Activated CD4-positive, alpha-beta memory T cell treated with anti-CD3 and anti-CD28 coated beads for 36 hours (primary cell): ENCODE data around the gene RIIAD1. TPM values are rescaled to one million over a fixed set of nuclear protein-coding genes. Genes with fewer than 3 reads are reported as not detected.

Experiments
- CTCF ChIA-PET: fragments of 350-600 bp; sonication (Branson Sonifier 250); formaldehyde crosslinking; loops from one replicate; lab custom pipeline; 2021; ENCODE audit warnings: antibody characterized with exemption, inconsistent platforms; lab: Charles Lee
- POLR2A ChIA-PET: fragments of 350-600 bp; sonication (Branson Sonifier 250); formaldehyde crosslinking; loops from one replicate; lab custom pipeline; 2021; ENCODE audit warnings: antibody characterized with exemption; lab: Charles Lee
- DNase-seq: peaks from one replicate; pipeline ENCODE4 v3.0.0-alpha.2; 2020
- H3K27ac Mint-ChIP-seq: one replicate; pipeline ENCODE4 v1.8.0; 2021; ENCODE audit warnings: mixed read lengths
- H3K27me3 Mint-ChIP-seq: one replicate; pipeline ENCODE4 v1.8.0; 2021; ENCODE audit warnings: mixed read lengths
- H3K36me3 Mint-ChIP-seq: one replicate; pipeline ENCODE4 v1.8.0; 2021; ENCODE audit warnings: mixed read lengths
- H3K4me1 Mint-ChIP-seq: one replicate; pipeline ENCODE4 v1.8.0; 2021; ENCODE audit warnings: low read depth, mixed read lengths
- H3K4me3 Mint-ChIP-seq: one replicate; pipeline ENCODE4 v1.8.0; 2021; ENCODE audit warnings: mild to moderate bottlenecking, mixed read lengths
- H3K9me3 Mint-ChIP-seq: one replicate; pipeline ENCODE4 v1.8.0; 2021; ENCODE audit warnings: mixed read lengths
- intact Hi-C: fragments of 100-400 bp; cut with micrococcal nuclease; formaldehyde crosslinking; loops from one replicate; pipeline ENCODE4 v1.15.1; 2023
- total RNA-seq, 2 experiments: library from RNA; stranded (reverse); gene quantifications; one replicate each; pipeline ENCODE4 v1.2.3, GENCODE V29; 2021

The RIIAD1 gene
- total RNA-seq, 2 experiments from 2014 or later: not detected

DNA sequence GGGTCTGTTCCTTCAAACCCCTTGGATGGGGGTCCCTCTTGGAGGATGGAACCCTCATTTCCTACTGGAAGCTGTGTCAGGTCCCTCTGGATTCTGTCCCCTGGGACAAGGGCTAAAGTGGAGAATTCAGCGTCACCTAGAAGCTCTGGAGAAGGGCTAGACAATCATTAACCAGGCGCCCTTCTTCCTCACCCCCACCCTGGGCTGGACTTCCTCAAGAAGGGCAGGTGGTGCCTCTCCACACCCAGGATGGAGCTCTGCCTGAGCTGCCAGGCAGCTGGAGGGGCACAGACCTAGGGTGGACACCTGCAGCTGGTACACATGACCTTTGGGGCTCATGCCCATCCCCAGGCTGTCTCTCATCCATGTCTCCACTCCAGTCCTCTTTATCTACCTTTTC is 8.3 kb upstream of the RIIAD1 start:
- Mint-ChIP-seq H3K27ac (no peak overlapping the region), H3K4me3 (no peak overlapping the region), H3K36me3 (no peaks in the 10 kb centered on the region), H3K9me3 (no peaks in the 10 kb centered on the region), H3K4me1 (peaks cover 10% of the 10 kb centered on the region), H3K27me3 (peaks cover 35% of the 10 kb centered on the region)
- intact Hi-C loops: no loop called here
- ChIA-PET CTCF (interaction anchor here (1.3 kb wide), 1 partner anchor 119 kb away, joined by 4 read pairs; no protein-coding TSS in a partner anchor), POLR2A (no interaction called here)
- DNase-seq: no peak

DNA sequence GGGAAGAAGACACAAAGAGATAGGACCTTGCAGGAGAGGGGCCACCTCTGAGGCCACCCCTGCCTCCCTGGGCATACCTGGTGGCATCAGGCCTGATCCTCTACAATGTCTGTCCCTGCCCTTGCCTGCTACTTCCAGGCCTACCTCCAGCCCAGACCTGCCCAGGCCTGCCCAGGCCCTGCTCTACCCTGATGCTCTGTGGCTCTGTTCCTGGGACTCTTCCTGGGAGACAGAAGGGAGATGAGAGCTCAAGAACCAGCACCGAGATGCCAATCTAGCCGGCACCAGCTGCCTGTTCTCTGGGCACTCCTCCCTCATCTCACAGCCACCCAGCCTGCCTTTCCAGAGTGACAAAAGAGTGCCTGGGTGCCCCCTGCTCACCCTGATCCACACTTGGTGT is 7.4 kb upstream of the RIIAD1 start:
- Mint-ChIP-seq H3K9me3 (no peaks in the 10 kb centered on the region), H3K4me3 (no peak overlapping the region), H3K27me3 (peaks cover 41% of the 10 kb centered on the region), H3K4me1 (peaks cover 10% of the 10 kb centered on the region), H3K36me3 (no peaks in the 10 kb centered on the region), H3K27ac (no peak overlapping the region)
- intact Hi-C loops: no loop called here
- ChIA-PET POLR2A (no interaction called here), CTCF (no interaction called here)
- DNase-seq: no peak

DNA sequence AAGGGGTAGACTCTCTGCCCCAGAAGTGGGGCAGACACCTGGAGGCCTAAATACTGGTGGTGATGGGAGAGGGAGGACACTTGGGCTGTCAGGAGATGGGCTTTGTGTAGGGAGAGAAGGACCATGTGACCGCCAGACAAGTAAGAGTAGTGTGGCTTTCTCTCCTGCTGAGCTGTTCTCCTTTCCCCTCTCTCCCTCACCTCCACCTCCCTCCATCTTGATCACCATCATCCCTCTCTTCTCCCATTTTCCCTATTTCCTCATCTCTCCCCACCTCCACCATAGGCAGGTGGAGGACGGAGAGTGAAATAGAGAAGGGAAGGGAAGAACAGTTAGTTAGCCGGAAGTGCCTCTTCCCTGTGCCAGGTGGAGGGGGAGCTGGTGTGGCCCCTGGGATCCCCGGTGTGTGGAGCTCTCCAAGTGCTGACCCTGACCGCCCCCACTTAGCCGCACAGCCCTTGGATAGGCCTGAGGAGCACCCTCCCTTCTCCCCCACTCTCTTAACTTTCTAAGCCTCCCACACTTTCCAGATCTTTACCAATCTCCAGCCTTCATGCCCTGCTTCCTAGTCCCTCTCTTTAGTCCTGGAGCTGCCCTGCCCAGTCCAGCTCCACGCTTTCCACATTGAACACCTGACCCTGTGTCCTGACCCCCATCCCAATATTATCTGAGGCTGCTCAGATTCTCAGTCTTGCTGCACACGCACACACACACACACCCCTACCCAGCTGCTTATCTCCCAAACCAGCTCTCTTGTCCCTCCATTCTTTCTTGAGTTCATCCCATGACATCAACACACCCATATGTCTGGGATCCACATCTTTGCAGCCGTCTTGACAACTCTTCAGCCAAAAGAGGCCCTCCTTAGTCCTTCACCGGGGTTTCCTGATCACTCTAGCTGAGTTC is 6.2 kb upstream of the RIIAD1 start:
- no peak overlapping the region for H3K4me3 Mint-ChIP-seq
- H3K36me3 Mint-ChIP-seq: no peaks in the 10 kb centered on the region
- intact Hi-C loops: no loop called here
- no peaks in the 10 kb centered on the region for H3K9me3 Mint-ChIP-seq
- H3K27me3 Mint-ChIP-seq: peaks cover 48% of the 10 kb centered on the region
- CTCF ChIA-PET: interaction anchor here (0.7 kb wide), 1 partner anchor 121 kb away, joined by 3 read pairs; no protein-coding TSS in a partner anchor
- H3K27ac Mint-ChIP-seq: no peak overlapping the region
- no peak for DNase-seq
- POLR2A ChIA-PET: no interaction called here
- peaks cover 11% of the 10 kb centered on the region for H3K4me1 Mint-ChIP-seq

DNA sequence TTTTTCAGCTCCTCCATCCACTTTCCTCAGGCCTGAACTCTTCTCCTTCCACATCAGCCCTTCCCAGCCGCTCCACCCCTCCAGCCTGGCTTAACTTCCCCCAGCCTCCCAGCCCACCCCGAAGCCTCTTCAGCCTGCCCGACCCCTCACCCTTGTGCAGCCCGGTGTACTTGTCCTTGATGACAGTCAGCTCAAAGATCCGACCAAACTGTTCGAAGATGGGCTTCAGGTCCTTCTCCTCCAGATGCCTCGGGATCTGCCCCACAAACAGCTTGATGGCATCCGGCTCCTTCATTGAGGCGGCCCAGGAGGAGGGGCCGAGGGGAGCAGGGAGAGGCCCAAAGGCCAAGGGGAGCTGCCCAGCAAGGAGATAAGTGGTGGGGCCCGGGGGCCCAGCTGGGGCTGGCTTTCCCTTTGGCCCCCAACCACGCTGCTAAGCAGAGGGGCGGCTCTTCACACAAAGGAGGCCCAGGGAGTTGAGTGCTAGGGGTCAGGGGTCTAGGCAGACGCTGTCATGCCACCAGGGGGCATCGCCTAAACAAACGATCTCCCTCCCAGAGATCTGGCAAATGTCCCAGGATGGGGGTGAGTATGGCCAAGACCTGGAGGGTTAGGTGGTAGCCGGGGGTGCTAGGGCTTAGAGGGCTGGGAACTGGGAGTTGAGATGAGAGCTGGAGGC is 5.5 kb upstream of the RIIAD1 start:
- POLR2A ChIA-PET: no interaction called here

DNA sequence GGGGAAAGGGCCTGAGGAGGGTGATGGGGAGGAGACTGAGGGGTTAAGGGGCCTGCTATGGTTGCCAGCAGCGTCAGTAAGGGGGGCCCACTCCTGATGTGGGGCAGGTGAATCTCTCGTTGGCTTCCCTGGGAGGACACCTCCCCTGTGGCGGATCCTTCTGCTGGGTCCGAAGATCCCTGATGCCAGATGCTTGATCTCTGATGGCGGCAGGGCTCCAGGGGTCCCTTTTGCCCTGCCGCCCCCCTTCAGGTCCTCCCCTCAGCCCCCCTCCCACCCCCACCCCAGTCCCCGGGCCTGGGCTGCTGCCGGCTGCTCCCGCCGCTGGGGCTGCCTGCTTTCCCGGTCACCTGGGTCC is 4.9 kb upstream of the RIIAD1 start:
- H3K36me3 Mint-ChIP-seq: no peaks in the 10 kb centered on the region
- peaks cover 55% of the 10 kb centered on the region for H3K27me3 Mint-ChIP-seq
- ChIA-PET POLR2A (no interaction called here), CTCF (interaction anchor here (1.0 kb wide), 1 partner anchor 285 kb away, joined by 3 read pairs; no protein-coding TSS in a partner anchor)
- no peak for DNase-seq
- intact Hi-C loops: no loop called here
- H3K4me3 Mint-ChIP-seq: no peak overlapping the region
- no peaks in the 10 kb centered on the region for H3K9me3 Mint-ChIP-seq
- no peak overlapping the region for H3K27ac Mint-ChIP-seq
- H3K4me1 Mint-ChIP-seq: peaks cover 20% of the 10 kb centered on the region

More for the DNA sequence above, 5.5 kb upstream of the RIIAD1 start:
- H3K4me1 Mint-ChIP-seq: peaks cover 18% of the 10 kb centered on the region
- no peak overlapping the region for H3K4me3 Mint-ChIP-seq
- intact Hi-C loops: no loop called here
- CTCF ChIA-PET: interaction anchor here (0.7 to 1.0 kb wide), 2 partner anchors 121 to 286 kb away, joined by 3 read pairs; no protein-coding TSS in a partner anchor
- H3K27me3 Mint-ChIP-seq: peaks cover 55% of the 10 kb centered on the region
- no peak overlapping the region for H3K27ac Mint-ChIP-seq
- no peaks in the 10 kb centered on the region for H3K36me3 Mint-ChIP-seq
- no peaks in the 10 kb centered on the region for H3K9me3 Mint-ChIP-seq
- DNase-seq: peak; percentile 17

DNA sequence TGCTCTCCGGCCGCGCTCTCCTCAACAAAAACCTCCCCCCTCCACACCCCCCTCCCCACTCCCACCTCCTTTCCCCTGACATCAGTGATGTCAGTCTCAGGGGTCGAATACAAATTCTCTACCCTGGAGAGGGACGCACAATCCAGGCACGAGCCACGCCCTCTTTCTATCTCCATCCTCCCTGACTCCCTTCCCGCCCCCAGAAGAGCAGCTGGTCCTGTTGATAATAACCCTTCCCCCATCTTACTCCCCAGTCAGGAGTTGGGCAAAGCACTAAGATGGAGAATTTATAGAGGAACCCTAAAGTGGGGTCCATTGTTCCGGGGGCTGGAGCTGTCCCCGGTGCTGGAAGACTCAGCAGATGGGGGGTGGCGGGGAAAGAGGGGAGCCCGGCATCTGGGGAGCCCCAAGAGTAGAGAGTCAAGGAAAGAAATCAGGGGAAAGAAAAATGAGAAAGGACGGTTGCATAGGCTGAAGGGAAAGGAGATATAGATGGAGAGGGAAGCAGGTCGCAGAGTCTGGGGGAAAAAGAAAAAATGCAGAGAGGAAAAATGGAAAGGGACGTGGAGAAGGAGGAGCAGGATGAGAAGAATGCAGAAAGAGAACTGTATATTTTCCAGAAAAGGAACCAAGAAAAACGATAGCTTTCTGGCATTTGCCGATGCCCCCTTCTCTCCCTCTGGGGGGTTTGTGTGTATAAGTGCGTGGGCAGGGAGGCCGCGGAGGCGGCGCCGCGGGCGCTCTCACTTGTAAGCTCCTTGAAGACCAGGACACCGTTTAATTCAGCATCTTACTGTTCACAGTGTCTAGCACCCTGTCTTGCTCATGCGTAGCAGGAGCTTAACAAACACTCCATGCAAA is 4.3 kb upstream of the RIIAD1 start, which contains the start of gene CELF3:
Gene CELF3, minus strand, starts transcription at position 33 of the 861 bp plus-strand sequence. CDS start 783 bp downstream, outside the sequence.
- H3K27ac Mint-ChIP-seq: no peak within 1 kb of the TSS
- intact Hi-C loops: no loop called here
- H3K4me1 Mint-ChIP-seq: peaks cover 25% of the 10 kb centered on the region
- ChIA-PET CTCF (interaction anchor here (1.0 kb wide), 1 partner anchor 284 kb away, joined by 3 read pairs; no protein-coding TSS in a partner anchor), POLR2A (no interaction called here)
- DNase-seq: peak; percentile 30
- no peaks in the 10 kb centered on the region for H3K9me3 Mint-ChIP-seq
- peaks cover 55% of the 10 kb centered on the region for H3K27me3 Mint-ChIP-seq
- no peaks in the 10 kb centered on the region for H3K36me3 Mint-ChIP-seq
- H3K4me3 Mint-ChIP-seq: no peak within 1 kb of the TSS

DNA sequence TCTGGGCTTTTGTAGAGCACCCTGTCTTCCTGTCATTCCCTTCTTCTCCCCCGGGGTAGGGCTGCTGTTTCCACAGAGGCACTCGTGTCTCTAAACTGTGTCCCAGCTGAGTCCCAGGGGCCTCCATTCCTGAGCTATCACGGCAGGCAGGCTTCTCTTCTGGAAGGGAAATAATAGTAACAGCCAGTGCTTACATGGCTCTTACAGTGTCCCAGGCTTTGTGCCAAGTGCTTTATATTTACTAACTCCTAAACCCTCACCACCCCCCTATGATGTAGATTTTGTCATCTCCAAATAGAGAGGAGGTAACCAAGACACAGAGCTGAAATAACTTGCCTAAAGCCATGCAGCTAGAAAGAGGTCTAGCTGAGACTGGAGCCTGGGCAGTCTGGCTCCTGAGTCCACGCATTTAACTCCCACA is 3.3 kb upstream of the RIIAD1 start:
- Mint-ChIP-seq H3K36me3 (no peaks in the 10 kb centered on the region), H3K4me3 (no peak overlapping the region), H3K27ac (no peak overlapping the region), H3K4me1 (peaks cover 26% of the 10 kb centered on the region), H3K27me3 (peaks cover 58% of the 10 kb centered on the region), H3K9me3 (no peaks in the 10 kb centered on the region)
- CTCF ChIA-PET: no interaction called here
- POLR2A ChIA-PET: interaction anchor here (0.6 kb wide), 1 partner anchor 31 kb away, joined by 4 read pairs; no protein-coding TSS in a partner anchor
- no peak for DNase-seq
- intact Hi-C loops: no loop called here

DNA sequence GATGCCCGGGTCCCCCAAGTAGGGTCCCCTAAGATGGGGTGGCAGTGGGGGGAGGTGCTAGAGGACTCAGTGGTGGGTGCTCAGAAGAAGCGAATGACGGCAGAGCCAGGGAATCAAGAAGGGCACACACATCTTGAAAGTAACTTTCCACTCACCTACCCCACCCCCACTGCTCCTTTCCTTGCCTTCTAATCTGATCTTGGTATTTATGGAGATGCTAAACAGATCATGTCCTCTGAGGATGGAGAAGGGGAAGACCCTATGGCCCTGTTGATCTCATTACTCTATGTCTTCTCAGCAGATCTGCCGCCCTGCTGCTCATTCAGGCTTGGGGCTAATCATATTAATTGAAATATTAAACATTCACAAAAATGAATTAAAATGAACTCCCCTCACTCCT is 2.7 kb upstream of the RIIAD1 start:
- intact Hi-C loops: no loop called here
- H3K4me3 Mint-ChIP-seq: no peak overlapping the region
- H3K27ac Mint-ChIP-seq: no peak overlapping the region
- POLR2A ChIA-PET: interaction anchor here (0.6 kb wide), 1 partner anchor 31 kb away, joined by 4 read pairs; no protein-coding TSS in a partner anchor
- no peaks in the 10 kb centered on the region for H3K36me3 Mint-ChIP-seq
- peaks cover 57% of the 10 kb centered on the region for H3K27me3 Mint-ChIP-seq
- peaks cover 26% of the 10 kb centered on the region for H3K4me1 Mint-ChIP-seq
- CTCF ChIA-PET: no interaction called here
- no peaks in the 10 kb centered on the region for H3K9me3 Mint-ChIP-seq
- DNase-seq: no peak

DNA sequence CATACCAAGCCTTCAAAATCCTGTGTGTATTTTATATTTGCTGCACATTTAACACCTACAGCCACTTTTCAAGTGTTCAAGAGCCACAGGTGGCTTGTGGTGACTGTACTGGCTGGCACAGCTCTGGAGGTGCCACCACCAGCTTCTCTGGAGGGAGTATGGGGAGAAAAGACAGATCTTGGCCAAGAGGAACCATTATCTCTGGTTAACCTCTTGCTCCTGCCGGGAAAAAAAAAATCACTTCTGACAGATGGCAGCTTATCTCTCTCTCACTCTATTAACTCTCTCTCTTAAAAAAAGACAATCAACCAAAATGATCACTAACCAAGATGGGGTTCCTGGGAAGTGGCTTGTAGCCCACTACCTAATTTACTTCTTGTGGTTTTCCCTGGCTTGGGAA is 1.2 kb upstream of the RIIAD1 start:
- H3K4me1 Mint-ChIP-seq: peaks cover 26% of the 10 kb centered on the region
- intact Hi-C loops: no loop called here
- no peak overlapping the region for H3K27ac Mint-ChIP-seq
- POLR2A ChIA-PET: no interaction called here
- DNase-seq: no peak
- CTCF ChIA-PET: interaction anchor here (1.4 to 1.9 kb wide), 4 partner anchors 15 to 126 kb away, joined by 3 to 9 read pairs (median 6); no protein-coding TSS in a partner anchor
- H3K27me3 Mint-ChIP-seq: peaks cover 57% of the 10 kb centered on the region
- H3K4me3 Mint-ChIP-seq: no peak overlapping the region
- no peaks in the 10 kb centered on the region for H3K36me3 Mint-ChIP-seq
- no peaks in the 10 kb centered on the region for H3K9me3 Mint-ChIP-seq

DNA sequence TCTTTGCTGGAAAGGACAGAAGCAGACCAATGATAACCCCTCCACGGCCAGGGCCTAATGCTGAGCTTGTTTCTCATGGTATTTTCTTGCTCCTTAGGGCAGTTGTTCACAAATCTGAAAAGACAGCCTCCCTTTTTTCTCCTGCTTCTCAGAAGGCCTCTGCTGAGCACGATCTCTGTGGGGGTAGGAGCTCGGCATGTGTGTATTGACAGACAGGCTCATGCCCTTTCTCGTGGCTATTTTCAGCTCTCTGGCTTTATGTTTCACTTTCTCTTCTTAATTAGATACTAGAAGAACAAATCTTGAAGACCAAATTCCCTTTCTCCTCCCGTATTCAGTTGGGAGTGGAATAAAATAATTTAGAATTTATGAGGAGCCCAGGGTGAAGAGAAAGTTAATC is 768 bp upstream of the RIIAD1 start:
- no peak for DNase-seq
- peak overlapping the region; percentile 28 for H3K4me3 Mint-ChIP-seq
- H3K27ac Mint-ChIP-seq: no peak overlapping the region
- intact Hi-C loops: no loop called here
- H3K4me1 Mint-ChIP-seq: peaks cover 26% of the 10 kb centered on the region
- no peaks in the 10 kb centered on the region for H3K9me3 Mint-ChIP-seq
- H3K36me3 Mint-ChIP-seq: no peaks in the 10 kb centered on the region
- ChIA-PET CTCF (interaction anchor here (1.4 to 1.9 kb wide), 4 partner anchors 14 to 126 kb away, joined by 3 to 9 read pairs (median 6); no protein-coding TSS in a partner anchor), POLR2A (no interaction called here)
- peaks cover 55% of the 10 kb centered on the region for H3K27me3 Mint-ChIP-seq

DNA sequence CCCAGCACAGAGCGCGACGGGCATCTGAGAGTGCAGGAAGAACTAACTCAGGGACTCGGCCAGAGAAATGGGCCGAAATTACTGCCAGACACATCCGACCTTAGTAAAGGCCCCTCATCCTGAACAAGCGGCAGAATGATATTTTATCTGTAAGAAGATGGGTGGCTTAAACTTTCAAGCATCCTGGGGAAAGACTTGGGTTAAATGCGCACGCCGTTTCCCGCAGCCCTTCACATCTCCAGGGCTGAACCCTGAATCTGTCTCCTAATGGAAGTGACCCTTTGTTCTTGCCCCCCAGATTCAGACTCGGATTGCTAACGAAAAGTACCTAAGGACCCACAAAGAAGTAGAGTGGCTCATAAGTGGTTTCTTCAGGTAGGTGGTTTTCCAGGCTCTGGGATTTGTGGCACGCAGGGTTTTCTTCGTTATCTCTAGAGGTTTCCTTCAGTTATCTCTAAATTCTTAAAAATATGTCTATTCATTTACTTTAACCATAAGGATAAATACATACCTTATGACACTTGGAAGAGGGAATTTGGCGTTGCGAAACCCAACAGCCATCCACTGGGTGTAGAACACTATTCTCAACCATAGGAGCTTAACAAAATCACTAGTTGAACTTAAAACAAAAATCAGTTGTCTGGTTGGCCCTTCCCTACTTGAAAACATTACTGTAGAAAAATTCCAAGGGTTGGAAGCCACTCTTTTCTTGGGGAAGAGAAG is 627 bp downstream of the RIIAD1 start:
- peaks cover 51% of the 10 kb centered on the region for H3K27me3 Mint-ChIP-seq
- CTCF ChIA-PET: interaction anchor here (1.2 to 3.1 kb wide), 2 partner anchors 12 to 115 kb away, joined by 3 to 13 read pairs; no protein-coding TSS in a partner anchor
- no peaks in the 10 kb centered on the region for H3K9me3 Mint-ChIP-seq
- intact Hi-C loops: no loop called here
- no peaks in the 10 kb centered on the region for H3K36me3 Mint-ChIP-seq
- no peak overlapping the region for H3K27ac Mint-ChIP-seq
- POLR2A ChIA-PET: no interaction called here
- DNase-seq: no peak
- peaks cover 21% of the 10 kb centered on the region for H3K4me1 Mint-ChIP-seq
- peak overlapping the region; percentile 68 for H3K4me3 Mint-ChIP-seq
